ENCODE data around the gene SLAIN1.

GRCh38 chr13:77719128-77719527 is 21.6 kb downstream of the SLAIN1 start:
- TF ChIP-seq, protein P1, sequence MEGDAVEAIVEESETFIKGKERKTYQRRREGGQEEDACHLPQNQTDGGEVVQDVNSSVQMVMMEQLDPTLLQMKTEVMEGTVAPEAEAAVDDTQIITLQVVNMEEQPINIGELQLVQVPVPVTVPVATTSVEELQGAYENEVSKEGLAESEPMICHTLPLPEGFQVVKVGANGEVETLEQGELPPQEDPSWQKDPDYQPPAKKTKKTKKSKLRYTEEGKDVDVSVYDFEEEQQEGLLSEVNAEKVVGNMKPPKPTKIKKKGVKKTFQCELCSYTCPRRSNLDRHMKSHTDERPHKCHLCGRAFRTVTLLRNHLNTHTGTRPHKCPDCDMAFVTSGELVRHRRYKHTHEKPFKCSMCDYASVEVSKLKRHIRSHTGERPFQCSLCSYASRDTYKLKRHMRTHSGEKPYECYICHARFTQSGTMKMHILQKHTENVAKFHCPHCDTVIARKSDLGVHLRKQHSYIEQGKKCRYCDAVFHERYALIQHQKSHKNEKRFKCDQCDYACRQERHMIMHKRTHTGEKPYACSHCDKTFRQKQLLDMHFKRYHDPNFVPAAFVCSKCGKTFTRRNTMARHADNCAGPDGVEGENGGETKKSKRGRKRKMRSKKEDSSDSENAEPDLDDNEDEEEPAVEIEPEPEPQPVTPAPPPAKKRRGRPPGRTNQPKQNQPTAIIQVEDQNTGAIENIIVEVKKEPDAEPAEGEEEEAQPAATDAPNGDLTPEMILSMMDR (tag by site-specific recombination; IDR thresholded peaks at IDR 0.05), result no peak
- no peak for TF ChIP-seq ZNF366 (tag by site-specific recombination; conservative IDR thresholded peaks at IDR 0.05)

Measured in HEK293 (cell line).